HG03196 (cell line): Measurements from ENCODE around the gene WLS.

ENCODE experiments used
- ATAC-seq: cut with Tn5 transposase; IDR thresholded peaks from one replicate; pipeline ENCODE4 v1.9.1; 2021; ENCODE audit not compliant: unreplicated experiment

Gene WLS

DNA sequence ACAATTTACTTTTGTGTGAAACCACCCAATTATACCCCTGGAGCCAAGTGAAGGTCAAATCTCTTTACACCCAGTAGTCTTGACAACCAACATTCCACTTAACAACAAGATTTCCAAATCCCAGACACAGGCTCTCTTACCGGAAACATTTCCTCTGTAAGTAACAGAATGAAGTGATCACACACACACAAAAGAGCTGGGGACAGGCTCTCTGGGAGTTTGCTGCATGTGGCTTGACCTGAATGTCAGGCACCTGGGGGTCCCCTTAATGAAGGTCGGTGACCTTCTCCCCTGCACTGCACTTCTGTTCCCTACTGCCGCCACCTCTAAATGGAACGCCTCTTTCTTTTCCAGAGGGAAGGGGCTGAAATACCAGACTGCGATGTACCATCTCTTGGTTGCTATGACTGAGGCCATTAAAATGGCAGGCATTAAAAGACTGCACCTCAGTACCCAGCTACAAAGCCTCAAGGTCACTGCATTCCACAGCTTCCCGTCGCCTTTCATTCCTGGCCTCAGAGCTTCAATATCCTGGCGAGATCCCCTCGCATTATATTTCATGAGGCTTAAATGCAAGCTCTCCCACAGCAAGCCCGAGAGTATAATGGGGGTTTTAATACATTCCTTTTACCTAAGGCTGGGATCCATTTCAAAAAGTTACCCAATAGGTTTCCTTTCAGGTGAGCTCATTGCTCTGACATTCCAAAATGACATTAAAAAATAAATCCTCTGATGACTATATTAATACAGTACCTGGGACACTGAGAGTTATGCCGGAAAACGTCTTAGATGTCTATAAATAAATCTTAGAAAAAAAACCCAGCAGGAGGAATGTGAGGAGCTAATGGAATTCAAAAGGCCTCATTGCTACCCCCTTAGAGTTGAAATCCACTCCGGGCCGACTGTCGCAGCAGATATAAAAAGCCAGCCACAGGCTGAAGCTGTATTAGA, 91.0 kb downstream of the WLS start:
- ATAC-seq = no peak

DNA sequence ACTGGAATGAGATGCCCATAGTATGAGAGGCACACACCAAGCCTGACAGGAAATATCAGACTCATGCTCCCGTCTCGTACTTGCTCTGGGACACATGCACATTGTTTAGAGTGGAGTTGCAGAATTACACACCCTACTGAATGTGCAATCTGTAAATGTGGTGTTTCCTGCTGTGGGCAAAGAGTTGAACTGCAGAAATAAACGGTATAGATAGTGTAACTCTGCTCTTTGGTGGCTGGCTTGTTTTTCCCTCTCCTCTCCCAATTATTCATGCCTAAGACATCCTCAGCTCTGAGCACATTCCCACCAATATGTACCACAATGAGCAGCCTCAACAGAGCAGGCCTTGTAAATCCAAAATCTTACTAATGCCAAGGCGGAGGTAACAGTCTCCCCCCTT, 91.8 kb downstream of the WLS start:
- no peak for ATAC-seq

GRCh38 chr1:68136187-68136586, 96.1 kb downstream of the WLS start:
- ATAC-seq = no peak

GRCh38 chr1:68132426-68133130, 99.7 kb downstream of the WLS start:
- no peak for ATAC-seq

DNA sequence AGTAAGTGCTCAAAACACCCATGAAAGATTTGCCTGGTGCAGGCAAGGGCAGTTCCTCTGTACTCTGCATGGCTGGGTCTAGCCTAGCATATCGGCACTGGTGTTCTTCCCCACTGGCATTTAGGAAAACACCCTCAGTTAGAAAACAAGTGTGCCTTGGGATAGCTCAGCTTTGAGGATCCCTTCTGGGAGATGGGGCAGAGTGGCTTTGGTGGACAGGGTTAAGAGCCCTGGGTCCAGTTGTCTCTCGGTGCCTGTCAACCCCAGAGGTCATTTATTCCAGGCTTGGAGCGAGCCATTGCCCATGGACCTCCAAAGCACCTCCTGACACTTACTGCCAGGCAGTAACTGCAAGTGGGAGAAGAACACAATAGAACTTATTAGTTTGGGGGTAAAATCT, 101.1 kb downstream of the WLS start:
- no peak for ATAC-seq

DNA sequence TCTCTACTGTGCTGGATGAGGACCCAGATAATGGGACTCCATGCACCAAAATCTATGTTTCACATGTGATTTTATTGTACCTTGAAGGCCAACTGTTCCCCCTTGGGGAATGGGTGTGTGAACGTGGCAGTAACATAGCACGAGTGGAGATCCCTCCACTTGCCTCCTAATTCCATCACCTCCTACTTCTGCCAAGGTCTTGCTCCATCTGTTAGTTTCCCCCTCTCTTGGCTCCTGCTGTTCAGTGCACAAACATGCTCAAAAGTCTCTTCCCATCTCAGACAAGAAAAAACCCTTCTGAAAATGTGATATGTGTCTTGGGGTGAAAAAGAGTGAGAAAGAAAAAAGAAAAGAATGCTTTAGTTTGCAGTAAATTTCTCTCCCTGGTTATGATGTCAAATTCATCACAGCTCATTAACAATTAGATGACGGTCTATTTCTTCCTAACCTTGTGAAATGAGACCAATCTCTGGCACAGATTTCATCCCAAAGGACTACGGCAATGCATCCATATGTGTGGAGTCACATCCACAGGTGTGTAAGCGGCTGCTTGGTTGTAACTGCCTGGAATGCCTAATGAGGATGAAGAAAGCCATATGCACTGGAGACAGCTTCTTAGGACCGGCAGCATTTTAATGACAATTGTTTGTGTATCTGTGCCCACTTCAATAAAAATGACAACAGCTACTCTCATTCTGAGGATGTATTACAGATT, 102.6 kb downstream of the WLS start:
- no peak for ATAC-seq

DNA sequence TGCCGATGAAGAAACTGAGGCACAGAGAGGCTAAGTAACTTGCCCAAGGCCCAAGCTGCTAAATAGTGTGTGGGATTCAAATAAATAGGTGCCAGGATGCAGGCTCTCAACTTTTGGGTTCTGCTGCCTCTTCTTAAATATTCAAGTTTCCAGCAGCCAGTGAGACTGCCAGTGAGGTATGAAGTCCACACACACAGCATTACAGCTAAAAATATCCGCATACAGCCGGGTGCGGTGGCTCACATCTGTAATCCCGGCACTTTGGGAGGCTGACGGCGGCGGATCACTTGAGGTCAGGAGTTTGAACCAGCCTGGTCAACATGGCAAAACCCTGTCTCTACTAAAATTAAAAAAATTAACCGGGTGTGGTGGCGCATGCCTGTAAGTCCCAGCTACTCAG, 103.5 kb downstream of the WLS start:
- no peak for ATAC-seq

GRCh38 chr1:68128157-68128556, 104.2 kb downstream of the WLS start:
- ATAC-seq = peak; percentile 63

GRCh38 chr1:68121536-68121935, 110.8 kb downstream of the WLS start:
- no peak for ATAC-seq

DNA sequence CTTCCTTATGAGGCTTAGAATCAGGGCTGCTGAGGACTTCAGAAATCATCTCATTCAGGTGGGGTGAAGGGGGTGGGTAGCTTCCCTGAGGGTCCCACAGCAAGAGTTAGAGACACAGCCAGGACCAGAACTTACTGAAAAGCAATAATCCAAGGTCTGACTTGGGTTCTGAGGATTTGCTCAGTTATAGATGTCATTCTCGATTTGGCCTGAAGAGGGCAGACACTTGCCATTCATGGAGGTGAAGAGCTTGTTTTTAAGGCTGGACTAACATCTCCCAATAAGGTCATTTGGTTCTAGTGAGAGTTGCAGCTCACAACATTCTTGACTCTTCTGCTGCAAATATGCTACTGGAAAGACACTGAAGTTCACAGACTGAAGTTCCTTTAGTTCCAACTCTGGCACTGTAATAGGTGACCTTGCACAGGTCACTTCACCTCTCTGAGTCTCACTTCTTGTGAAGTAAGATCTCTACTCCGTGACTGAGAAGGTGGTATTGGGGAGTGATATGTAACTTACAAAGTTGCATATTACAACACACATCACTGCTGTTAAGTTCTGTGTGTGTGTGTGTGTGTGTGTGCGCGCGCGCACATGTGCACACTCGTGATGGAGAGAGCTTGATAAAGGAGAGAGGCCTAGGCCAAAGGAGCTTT, 112.1 kb downstream of the WLS start:
- ATAC-seq = peak; percentile 71

- no peak for ATAC-seq
These were observed 112.9 kb downstream of the WLS start for GRCh38 chr1:68119445-68119844.

DNA sequence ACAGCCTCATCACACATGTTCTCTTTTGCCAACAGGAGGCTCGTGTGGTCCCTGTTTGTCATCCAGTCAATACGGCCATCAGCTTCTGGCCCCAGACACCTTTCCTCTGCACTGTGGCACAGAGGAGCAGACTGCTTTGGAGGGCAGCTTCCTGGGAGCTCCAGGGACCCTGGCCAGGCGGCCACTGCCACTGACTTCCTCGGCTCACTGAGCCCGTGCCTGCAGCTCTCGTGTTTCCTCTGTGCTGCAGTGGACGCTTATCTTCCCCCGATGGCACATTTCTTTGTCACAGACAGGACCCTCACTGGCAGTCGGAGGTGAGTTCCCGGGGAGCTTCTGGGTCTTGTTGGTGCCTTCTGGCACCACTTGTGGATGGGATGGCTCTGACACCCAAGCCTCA, 114.9 kb downstream of the WLS start:
- no peak for ATAC-seq

DNA sequence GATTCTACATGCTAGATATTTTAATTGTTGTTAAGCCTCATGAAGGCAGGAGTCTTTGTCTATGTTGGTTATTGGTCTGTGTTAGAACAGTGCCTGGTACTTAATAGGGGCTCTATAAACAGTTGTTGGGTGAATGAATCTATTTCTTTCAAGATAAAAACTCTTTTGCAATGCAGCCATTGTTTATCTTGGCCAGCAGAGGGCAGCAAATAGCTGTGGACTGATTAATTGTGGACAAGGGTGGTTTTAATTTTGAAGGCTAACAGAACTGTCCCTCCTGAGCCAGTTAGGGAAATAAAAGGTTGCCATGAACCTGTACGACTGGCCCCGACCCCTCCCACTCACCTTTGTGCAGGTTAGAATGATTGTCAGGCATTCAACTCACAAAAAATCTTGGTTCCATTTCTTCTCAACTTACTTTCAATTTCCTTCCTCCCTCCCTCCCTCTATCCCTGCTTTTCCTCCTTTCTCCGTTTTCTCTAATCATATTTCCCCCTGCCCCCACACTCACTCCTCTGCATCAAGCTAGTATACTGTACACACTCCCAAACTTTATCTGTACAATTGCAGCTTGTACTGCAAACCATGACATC, 115.6 kb downstream of the WLS start:
- ATAC-seq = no peak

DNA sequence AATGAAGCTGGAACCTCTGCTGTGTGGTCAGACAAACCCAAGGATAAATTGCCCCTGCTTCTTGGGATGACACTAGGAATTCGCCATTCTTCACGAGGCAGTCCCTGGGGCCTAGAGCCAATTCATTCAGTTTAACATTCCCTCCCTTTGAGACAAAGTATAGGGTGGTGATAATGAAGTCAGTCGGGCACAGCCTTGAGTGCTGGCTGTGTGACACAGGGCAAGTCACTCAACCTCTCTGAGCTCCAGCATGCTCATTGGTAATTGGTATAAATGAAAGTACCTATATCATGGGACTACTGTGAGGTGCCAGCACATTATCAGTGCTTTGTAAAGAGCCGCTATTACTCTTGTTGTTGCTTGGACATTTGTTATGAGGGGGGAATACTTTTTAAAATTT, 117.0 kb downstream of the WLS start:
- no peak for ATAC-seq

DNA sequence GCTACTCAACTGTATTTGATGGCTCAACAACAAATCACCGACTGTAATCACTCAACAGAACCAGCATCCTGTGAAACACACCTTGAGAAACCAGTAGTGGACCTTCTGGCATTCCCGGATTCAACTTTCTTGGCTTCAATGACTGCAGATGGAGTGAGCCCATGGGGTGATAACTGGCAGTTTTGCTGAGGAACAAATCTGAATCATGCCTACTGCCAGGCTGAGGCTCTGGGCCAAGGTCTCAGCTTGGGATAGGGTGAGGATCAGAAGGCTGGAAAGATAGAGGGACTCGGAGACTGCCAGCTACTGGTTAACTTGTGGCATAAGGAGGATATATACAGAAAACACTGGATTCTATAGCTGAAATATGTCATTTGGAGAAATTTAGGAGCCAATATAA, 118.4 kb downstream of the WLS start:
- no peak for ATAC-seq

DNA sequence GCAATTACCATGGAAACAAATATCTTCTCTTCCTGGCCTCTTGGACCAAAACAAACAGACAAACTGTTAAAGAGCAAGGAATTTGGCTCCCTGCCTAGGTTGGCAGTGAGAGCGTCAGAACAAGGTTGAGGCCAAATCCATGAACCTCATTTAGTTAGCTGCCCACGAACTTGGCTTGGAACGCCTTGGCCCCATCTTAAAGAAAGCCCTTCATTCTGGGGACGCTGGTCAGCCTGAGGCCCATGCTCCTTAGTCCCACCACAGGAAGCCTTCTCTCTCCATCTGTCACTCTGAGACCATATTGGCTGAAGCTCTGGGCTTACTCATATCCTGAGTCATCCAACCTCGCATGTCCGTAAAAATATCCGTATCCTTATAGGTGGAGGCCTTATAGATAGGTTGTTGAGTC, 119.5 kb downstream of the WLS start:
- ATAC-seq = no peak

DNA sequence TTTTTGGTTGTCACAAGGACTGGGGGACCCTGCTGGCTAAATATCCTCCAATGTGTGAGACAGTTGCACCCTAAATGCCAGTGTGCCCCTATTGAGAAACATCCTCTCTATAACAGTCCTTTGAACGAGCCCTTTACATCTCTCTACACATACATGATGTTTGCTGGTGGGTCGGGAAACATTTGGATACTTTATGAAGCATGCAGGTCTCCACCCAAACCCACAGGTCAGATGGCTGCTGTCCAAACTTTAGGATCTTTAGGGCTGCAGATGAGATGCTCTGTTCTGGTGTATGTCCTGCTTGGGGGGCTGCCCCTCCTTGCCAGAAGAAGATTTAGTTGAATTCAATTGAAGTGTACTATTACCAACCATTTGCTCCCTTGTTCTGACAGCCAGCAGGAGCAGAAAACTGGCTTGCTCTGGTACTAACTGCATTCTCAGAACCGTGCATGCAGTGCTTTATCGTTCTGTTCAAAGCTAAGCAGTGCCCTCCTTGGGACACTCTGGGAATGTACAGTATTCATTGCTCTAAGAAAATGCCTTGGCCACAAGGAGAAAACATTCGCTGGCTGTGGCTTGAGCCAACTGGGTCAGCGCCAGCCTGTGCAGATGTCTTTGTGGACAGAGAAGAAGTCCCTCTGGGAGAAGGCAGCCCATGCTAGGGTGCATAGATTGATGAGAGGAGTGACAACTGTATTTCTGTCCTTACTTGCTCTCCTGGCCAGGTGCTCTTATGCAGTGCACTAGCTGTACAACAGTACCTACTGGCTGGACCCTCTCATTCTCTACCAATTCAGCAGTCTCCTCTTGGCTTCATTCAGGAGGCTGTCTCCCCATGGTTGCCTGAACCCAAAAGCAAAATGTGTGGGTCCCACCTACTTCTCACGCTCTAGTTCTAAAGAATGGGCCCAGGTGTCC, 120.5 kb downstream of the WLS start:
- ATAC-seq = no peak

- no peak for ATAC-seq
These were observed 124.6 kb downstream of the WLS start for GRCh38 chr1:68107771-68108170.

GRCh38 chr1:68103884-68104554, 128.3 kb downstream of the WLS start:
- ATAC-seq = no peak
